ENCODE measurements around the gene DES. TPM values are rescaled to one million over a fixed set of nuclear protein-coding genes. Genes with fewer than 3 reads are reported as not detected.

DES gene
- total and polyA plus RNA-seq, 9 of the 15 experiments (the other 6 are each of a cell fraction or from before 2014, with no cell fraction given) = 2.5 to 58.9 (median 21.9) TPM

DNA sequence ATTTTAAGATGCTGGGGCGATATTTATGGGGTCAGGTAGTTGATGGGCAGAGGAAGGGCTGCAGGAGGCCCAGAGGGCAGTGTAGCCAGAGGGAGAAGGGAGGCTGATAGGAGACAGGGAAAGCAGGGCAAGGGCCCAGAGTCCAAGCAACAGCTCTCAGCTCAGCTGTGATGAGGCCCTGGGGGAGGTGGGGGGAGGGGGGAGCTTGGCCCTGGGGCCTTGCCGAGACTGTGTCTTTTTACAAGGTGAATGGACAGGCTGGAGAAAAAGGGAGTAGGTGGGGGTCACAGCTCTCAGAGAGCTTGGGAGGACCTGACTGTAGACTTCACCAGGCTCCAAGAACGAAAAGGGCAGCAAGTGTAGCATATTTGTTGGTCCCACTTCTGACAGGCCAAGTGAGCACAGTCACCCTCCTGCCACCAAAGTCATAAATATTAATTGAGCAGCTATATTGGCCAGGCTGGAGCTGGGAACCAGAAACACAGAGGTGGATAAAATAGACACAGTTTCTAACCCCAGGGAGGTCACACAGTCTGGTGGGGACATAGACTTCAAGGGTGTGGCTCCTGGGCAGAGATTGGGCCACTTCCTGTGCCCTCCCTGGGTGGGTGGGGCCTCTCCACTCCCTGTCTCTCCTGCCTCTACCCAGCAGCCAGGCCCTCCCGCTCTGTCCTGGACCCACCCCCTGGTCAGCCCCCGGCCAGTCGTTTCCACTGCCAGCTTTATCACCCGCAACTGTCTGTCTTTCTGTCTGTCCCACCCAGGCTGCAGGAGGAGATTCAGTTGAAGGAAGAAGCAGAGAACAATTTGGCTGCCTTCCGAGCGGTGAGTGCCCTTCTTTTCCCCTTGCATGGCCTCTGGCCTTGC is 1.4 kb downstream of the DES start (continued):
- TF ChIP-seq MYC (IDR thresholded peaks at IDR 0.05; ENCODE audit: low read depth, low read length) (no peak), MYC (CRISPR knock-in tag; IDR thresholded peaks at IDR 0.05; ENCODE audit: borderline replicate concordance, low read depth) (no peak), MECOM (CRISPR knock-in tag; IDR thresholded peaks at IDR 0.05) (no peak), PYGO2 (tag; IDR thresholded peaks at IDR 0.05) (no peak), ZNF217 (CRISPR knock-in tag; IDR thresholded peaks at IDR 0.05) (no peak), POU5F1 (IDR thresholded peaks at IDR 0.05; ENCODE audit: borderline replicate concordance, low read depth, low read length, partially characterized antibody) (no peak)
- TF ChIP-seq, protein P1, sequence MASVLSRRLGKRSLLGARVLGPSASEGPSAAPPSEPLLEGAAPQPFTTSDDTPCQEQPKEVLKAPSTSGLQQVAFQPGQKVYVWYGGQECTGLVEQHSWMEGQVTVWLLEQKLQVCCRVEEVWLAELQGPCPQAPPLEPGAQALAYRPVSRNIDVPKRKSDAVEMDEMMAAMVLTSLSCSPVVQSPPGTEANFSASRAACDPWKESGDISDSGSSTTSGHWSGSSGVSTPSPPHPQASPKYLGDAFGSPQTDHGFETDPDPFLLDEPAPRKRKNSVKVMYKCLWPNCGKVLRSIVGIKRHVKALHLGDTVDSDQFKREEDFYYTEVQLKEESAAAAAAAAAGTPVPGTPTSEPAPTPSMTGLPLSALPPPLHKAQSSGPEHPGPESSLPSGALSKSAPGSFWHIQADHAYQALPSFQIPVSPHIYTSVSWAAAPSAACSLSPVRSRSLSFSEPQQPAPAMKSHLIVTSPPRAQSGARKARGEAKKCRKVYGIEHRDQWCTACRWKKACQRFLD (CRISPR knock-in tag; IDR thresholded peaks at IDR 0.05) = no peak

- WGBS (ENCODE audit: insufficient coverage, low coverage, missing lambda C conversion rate) = 87% methylated on average over 8 of the region's 8 CpGs
- Histone ChIP-seq H3K9me3 (replicated peaks; ENCODE audit: control insufficient read depth, insufficient read depth, low read depth, low read length) (no peaks in the 10 kb centered on the region), H3K4me2 (ENCODE audit: insufficient read depth, low read length) (peak overlapping the region; percentile 72; the same call in 1 of the 2 replicates), H3K36me3 (ENCODE audit: control insufficient read depth, insufficient read depth, low read length) (no peaks in the 10 kb centered on the region), H3K27me3 (ENCODE audit: control insufficient read depth in 2 of 2, insufficient read depth in 2 of 2, low read length in 2 of 2) (no peaks in the 10 kb centered on the region), H3K9ac (ENCODE audit: insufficient read depth in 1 of 2, low read depth in 2 of 2, low read length in 2 of 2) (peak overlapping the region in 1 of 2 experiments; percentile 87; a peak in 1 of 4 replicates), H3K9me1 (ENCODE audit: control insufficient read depth, insufficient read depth, low read length) (no peaks in the 10 kb centered on the region), H3K79me2 (ENCODE audit: control insufficient read depth, insufficient read depth, low read length) (no peaks in the 10 kb centered on the region), H4K20me1 (replicated peaks; ENCODE audit: control insufficient read depth, insufficient read depth, low read length) (no peaks in the 10 kb centered on the region), H3K4me1 (replicated peaks in 1 of 2; ENCODE audit: control insufficient read depth in 2 of 2, insufficient read depth in 2 of 2, low read length in 2 of 2) (peaks cover 16 to 41% of the 10 kb centered on the region in 2 experiments), H2AFZ (ENCODE audit: low read depth, low read length) (no peak overlapping the region), H3K4me3 (no peak overlapping the region), H3K27ac (ENCODE audit: extremely low read depth, low read depth, low read length) (no peak overlapping the region)
- FAIRE-seq = no peak
- in situ Hi-C loops (cut with MboI) = no loop called here
- intact Hi-C loops (cut with micrococcal nuclease) = no loop called here
- no peak for ATAC-seq
- no peak for DNase-seq (ENCODE audit: extremely low read depth in 1 of 4, low spot score in 3 of 4)
- ChIA-PET CTCF (ENCODE audit: low intra/inter-chr PET ratio) (no interaction called here), POLR2A (interaction anchor here (0.9 kb wide), 1 partner anchor 10 kb away, joined by 3 read pairs; no protein-coding TSS in a partner anchor)
- no TSS peak for BruUV-seq (replicated peaks)
- TF ChIP-seq ZC3H4 (CRISPR knock-in tag; IDR thresholded peaks at IDR 0.05; ENCODE audit: borderline replicate concordance) = no peak
- no peak for TF ChIP-seq ZKSCAN3 (CRISPR knock-in tag; IDR thresholded peaks at IDR 0.05)
- no peak for TF ChIP-seq SMAD3 (CRISPR knock-in tag; conservative IDR thresholded peaks at IDR 0.05)
- TF ChIP-seq TAF7 (tag; IDR thresholded peaks at IDR 0.05) = no peak
- no peak for TF ChIP-seq C11orf30 (IDR thresholded peaks at IDR 0.05; ENCODE audit: low read depth)
- TF ChIP-seq SAFB2 (IDR thresholded peaks at IDR 0.05; ENCODE audit: borderline replicate concordance, low read depth, low read length, severe bottlenecking) = no peak
These were observed 2.5 kb downstream of the DES start for GRCh38 chr2:219420687-219421086.

Measured in K562 (cell line).